GM19455 (cell line): Measurements from ENCODE around the gene GRAMD1C.
A peak's percentile ranks its signal among the peaks of the same experiment; 100 is the strongest.
"Not testable (repeated sequence)": the region's sequence is repeated elsewhere in the genome, so short reads cannot be mapped to it uniquely, and the experiment has no call there.

Experiments used
- ATAC-seq: cut with Tn5 transposase; IDR thresholded peaks from one replicate; pipeline ENCODE4 v1.9.1; 2021; ENCODE audit not compliant: unreplicated experiment

Gene GRAMD1C

GRCh38 chr3:113850391-113850790 lies 11.8 kb downstream of the GRAMD1C start:
- not testable (repeated sequence) for ATAC-seq

- ATAC-seq = no peak
Observed at GRCh38 chr3:113852506-113852905, 13.9 kb downstream of the GRAMD1C start.

DNA sequence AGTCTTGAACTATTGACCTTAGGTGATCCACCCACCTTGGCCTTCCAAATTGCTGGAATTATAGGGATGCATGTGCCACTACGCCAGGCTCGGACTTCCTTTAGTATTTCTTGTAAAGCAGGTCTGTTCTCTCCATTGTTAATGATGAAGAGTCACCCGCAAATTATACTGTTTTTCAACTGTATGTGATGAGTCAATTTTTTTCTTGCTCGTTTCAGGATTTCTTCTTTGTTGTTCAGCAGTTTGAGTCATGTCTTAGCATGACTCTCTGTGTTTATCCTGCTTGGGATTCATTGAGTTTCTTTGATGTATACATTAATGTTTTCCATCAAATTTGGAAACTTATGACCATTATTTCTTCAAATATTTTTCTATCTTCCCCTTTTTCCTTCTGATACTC lies 28.9 kb downstream of the GRAMD1C start:
- no peak for ATAC-seq

- no peak for ATAC-seq
Observed at GRCh38 chr3:113873293-113873692, 34.7 kb downstream of the GRAMD1C start.

DNA sequence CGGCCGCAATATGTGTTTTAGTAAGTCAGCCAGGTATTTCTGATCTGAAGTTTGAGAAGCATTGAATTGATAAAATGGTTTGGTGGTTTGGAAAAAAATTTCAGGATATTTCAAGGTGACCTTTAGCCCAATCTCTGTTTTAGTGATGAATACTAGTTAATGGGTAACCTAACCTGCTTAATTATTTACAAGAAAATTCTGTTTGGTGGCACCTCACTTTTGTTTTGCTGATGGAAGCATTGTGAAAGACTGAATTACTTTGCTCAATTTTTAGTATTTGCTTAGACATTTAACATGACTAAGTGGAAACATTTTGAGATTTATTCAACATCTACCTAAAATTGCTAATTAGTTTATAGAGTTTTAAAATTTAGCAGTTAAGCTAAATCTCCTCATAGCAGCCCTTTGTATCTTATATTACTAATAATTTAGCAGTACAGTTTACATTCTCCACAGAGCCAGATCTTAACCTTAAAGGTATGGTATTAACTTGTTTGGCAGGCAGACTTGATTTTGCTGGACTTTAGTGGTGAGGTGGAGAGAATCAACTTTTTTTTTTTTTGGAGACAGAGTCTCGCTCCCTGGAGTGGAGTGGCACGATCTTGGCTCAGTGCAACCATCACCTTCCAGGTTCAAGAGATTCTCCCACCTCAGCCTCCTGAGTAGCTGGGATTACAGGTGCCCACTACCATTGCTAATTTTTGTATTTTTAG lies 35.4 kb downstream of the GRAMD1C start:
- ATAC-seq = no peak

- no peak for ATAC-seq
Observed at GRCh38 chr3:113878403-113878802, 39.8 kb downstream of the GRAMD1C start.

- ATAC-seq = no peak
Observed at GRCh38 chr3:113885050-113885449, 46.5 kb downstream of the GRAMD1C start.

DNA sequence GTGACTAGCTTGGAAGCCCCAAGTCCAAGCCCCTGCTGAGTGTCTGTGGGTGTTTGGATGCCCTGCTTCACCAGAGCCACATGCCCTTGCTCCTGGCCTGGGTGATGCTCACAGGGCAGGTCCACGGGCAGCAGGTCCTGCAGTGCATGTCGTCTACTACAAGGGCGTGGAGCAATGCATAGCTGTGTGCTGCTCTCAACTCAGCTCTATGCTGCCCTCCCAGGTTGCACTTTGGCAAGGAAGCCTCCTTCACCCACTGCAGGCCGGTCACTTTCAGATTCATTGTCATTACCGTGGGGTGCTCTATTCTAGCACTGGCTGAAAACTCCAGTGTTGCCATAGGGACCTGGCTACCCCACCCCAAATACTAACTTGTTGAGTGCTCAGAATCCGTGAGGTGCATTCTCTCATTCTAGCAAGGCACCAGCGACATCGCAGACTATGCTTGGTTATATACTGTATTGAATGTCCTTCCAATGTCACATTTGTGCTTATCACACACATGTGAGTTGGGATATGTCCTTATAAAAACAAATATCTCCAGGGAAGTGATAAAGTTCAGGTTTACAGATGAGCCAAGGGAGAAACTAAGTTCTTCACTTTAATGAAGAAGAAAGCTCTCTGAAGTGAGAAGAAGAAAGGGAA lies 51.8 kb downstream of the GRAMD1C start:
- ATAC-seq = no peak

DNA sequence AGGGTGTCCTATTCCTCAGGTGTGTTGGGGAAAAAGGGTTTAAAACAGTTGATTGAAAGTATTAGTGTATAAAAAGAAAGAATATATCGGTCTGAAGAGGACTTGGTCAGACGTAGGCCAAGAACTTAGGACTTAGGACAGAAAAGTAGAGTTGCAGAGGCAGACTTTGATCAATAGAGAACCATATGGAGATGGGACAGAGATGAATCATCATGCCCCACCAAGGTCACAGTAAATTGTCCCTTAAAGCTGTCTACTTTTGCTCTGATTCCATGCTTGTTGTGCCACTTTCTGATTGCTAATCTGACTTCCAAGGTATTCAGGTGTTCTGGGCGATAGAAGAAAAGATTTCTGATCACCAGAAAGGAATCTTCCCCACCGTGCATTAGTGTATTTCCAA lies 56.3 kb downstream of the GRAMD1C start:
- no peak for ATAC-seq

GRCh38 chr3:113895964-113896363 lies 57.4 kb downstream of the GRAMD1C start:
- no peak for ATAC-seq

GRCh38 chr3:113896930-113897329 lies 58.3 kb downstream of the GRAMD1C start:
- no peak for ATAC-seq

DNA sequence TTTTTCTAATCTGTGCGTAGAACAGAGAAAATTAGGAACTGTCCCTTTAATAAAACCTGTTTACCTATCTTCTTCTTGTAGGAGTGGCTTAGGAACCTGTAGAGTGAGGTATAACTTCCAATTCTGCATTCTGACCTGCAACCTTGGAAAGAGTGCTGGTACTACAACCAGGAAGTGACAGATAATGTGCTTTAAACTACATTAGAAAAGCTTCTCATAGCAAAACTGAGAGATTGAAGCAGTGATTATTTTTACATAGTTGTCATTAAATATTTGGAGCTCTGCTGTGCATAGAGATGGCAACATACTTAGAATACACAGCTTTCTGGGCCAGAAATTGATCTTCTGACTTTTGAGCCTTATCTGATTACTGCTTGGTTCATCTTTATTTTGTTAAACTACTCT lies 58.8 kb downstream of the GRAMD1C start:
- no peak for ATAC-seq

- no peak for ATAC-seq
Observed at GRCh38 chr3:113898892-113899291, 60.3 kb downstream of the GRAMD1C start.

GRCh38 chr3:113906568-113907140 lies 68.1 kb downstream of the GRAMD1C start:
- no peak for ATAC-seq

DNA sequence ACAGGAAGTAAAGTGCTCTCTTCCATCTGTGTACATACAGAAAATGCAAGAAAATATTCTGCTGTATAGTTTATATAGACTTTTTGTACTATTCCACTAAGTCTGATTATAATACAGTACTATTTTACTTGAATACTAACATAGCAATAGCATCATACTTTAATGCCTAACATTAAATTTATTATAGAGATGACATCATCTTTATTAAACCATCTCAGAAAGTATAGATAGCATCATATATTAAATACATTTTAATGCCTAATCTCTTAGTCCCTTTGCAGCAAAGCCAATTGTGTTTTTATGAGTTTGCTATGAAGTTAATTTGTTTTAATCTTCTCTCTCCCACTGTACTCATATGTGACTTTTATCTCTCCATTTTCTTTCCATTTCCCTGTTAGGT lies 69.5 kb downstream of the GRAMD1C start:
- ATAC-seq = no peak

GRCh38 chr3:113910966-113911365 lies 72.4 kb downstream of the GRAMD1C start:
- no peak for ATAC-seq

DNA sequence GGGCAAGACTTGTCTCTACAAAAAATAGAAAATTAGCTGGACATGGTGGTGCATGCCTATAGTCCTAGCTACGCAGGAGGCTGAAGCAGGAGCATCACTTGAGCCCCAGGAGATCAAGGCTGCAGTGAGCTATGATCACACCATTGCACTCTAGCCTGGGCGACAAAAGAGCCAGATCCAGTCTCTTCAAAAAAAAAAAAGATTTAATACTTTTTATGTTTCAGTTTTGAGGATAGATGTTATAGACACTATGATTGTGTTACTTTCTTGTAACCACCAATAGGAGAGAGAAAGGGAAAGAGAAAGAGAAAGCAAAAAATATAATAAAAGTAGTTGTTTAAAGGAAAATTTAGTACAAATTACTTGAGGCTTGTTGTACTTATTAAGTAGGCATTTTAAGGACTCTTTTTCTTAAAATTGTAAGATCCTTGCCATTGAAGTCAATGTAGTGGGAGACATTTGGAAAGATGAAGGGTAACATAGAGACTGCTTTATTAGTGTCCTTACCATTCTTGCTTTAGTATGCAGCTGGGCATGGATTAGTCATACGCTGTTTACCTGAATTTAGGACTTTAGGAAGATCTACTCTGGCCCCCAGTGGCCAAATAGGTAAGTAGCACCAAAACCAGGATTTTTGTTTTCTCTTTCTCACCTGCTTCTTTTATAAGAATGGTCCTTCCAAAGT lies 74.1 kb downstream of the GRAMD1C start:
- peak; percentile 94 for ATAC-seq

GRCh38 chr3:113914646-113915045 lies 76.1 kb downstream of the GRAMD1C start:
- no peak for ATAC-seq

- ATAC-seq = no peak
Observed at GRCh38 chr3:113927556-113927955, 89.0 kb downstream of the GRAMD1C start.

DNA sequence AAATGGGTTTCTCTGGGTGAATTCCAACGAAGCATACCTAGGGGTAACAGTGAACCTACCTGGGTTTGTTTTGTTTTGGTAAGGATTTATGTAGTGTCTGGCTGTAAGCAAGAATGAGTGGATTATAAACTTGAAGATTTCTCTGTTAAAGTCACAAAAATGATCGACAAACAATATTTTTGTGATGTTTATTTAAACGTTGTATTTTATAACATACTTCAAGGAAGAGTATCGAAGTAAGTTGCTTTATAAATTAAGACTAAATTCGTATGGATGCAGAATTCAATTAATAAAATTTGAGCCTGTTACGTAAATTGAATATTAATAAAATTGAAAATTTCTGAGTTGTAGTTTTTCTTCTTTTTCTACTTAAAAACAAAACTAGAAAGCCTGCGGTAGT lies 108.2 kb downstream of the GRAMD1C start:
- ATAC-seq = no peak

DNA sequence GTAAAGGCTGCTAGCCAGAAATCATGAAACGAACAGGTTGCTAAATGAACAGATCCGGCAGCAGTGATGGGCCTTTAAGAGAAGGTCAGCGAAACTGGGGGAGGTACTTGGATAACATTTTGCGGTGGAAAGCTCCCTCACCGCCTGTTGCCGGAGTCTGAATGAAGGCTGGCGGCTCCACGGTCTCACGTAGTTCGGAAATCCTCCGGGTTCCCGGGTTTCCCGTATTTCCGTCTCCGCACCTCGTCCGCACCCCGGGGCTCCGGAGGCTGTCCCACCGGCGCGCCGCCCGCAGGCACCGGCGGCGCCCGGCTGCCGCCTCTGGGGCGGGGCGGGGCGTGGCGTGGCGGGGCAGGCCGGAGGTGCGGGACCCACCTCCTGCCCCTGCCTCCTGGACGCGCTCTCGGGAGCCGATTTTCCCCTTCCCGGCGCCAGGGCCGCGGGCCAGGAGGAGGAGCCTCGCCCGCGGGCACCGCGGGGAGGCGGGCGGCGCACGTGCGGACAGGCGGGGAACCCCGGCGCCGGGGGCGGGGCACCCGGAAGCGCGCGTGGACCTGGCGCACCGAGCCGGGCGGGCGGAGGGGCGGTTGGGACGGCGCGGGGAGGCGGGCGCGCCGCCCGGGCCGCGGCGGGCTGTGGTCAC lies 108.9 kb downstream of the GRAMD1C start, which contains the start of gene ZDHHC23:
TSS of gene ZDHHC23 (plus strand) at position 642 of the 643 bp plus-strand sequence. CDS start 790 bp downstream, outside the sequence.
- peak; percentile 76 for ATAC-seq
